Measurements from ENCODE around the gene SH2B3.
A peak's percentile ranks its signal among the peaks of the same experiment; 100 is the strongest.

SH2B3 gene

DNA sequence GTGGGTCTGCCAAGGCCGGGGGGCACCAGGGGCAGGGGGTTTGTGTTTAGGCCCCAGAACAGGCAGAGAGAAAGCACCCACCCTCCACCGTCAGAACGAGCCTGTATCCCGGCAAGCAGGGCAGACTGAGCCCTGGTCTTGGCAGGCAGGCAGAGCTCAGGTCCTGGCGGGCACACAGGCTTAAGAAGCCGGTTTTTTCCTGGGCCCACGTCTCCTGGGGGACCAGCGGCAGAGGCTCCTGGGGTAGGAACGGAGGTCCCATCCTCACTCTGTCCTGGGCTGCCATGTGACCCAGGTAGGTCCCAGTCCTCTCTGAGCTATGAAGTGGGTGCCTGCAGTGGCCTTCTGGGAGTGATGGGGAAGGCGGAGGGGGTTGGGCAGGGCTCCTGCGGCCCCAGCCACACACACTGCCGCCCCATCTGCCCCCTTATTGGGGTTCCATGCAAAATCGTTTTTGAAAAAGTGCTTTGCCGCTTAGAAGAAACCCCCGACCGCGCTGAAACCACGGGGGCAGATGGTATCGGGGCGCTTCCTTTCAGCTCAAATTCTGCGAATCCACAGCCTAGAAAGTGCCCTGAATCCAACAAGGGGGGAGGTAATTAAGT is 24.2 kb downstream of the SH2B3 start:
- no peak for DNase-seq

DNA sequence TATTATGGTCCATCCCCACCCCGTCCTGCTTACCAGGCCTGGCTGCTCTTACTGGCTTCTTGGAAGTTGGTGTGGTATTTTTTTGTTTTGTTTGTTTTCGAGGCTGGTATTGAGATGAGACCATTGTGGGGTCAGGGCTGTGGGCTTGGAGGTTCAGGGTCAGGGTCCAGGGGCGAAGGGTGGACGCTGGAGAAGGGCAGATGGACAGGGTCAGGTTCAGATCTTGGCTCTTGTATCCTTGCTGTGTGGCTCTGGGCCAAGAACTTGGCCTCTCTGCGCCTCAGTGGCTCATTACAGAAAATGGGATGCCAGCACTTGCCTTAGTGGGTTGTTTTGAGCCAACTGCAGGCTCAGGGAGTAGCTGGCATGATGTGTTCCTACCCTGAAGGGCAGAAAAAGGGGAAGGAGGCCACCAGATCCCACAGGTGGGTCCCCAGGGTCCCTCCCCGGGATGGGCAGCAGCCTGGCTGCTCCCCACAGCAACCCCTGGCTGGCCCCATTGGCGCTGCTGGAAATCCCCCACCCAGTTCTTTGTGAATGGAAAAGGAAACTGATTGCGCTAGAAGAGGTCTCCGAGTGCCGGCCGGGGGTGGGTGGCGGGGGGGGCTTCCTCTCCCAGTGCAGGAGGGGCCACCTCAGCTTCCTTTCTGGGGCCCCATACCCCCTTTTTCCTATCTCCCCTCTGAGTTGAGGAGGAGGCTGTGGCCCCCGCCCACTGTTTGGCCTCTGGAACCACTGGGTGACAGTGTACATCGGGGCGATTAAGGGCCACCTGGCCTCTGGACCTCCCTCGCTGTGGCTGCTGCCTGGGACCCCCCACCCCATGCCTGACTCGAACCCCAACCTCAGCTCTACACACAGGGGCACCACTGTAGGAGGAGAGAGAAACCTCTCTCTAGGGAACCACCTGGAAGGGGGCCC is 25.0 kb downstream of the SH2B3 start:
- DNase-seq: no peak

DNA sequence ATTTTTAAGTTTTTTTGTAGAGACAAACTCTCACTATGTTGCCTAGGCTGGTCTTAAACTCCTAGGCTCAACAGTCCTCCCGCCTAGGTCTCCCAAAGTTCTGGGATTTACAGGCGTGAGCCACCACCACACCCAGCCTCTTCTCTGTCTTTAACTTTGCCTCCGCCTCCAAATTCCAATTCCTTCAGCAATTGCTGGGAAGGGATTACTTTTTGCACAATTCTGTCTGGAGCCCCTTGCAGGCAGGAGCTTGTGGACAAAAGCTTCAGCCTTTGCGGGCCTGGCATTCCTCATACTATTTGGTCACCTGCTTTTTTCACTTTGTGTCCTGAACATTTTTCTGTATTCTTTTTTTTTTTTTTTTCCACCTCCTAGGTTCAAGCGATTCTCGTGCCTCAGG is 26.0 kb downstream of the SH2B3 start:
- no peak for DNase-seq

DNA sequence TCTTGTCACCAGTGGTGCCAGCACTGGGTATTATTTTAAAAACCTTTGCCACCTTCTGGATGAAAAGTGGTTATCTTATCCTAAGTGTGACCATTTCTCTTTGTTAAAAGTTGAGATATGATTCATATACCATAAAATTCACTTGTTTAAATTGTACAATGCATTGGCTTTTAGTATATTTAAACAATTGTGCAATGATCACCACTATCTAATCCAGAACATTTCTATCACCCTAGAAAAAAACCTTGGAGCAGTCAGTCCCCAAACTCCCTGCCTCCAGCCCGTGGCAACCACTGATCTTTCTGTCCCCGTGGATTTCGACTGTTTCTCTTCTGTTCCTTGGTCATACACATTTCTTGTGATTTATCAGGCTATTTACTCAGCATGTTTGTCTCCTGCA is 28.3 kb downstream of the SH2B3 start:
- DNase-seq: no peak

- no peak for DNase-seq
These were observed 29.1 kb downstream of the SH2B3 start for GRCh38 chr12:111434680-111435338.

- no peak for DNase-seq
These were observed 30.0 kb downstream of the SH2B3 start for GRCh38 chr12:111435661-111436201.

DNA sequence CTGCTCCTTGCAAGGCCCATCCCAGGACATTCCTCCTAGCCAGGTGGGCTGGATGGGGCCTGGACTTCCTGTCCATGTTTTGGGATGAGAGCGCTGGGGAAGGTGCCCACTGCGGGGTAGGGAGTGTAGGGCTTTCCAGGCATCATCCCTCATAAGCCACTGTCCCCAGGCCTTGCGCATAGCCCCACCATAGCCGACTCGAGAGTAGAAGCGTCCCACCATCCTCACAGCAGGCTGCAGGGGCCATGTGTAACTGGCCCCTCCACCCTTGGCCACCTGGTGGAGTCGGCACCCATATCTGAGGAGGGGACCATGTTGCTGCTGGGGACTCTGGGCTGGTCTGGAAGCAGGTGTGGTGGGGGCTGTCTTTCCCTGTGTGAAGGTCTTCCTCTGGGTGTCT is 30.5 kb downstream of the SH2B3 start:
- no peak for DNase-seq

- no peak for DNase-seq
These were observed 31.1 kb downstream of the SH2B3 start for GRCh38 chr12:111436811-111437210.

DNA sequence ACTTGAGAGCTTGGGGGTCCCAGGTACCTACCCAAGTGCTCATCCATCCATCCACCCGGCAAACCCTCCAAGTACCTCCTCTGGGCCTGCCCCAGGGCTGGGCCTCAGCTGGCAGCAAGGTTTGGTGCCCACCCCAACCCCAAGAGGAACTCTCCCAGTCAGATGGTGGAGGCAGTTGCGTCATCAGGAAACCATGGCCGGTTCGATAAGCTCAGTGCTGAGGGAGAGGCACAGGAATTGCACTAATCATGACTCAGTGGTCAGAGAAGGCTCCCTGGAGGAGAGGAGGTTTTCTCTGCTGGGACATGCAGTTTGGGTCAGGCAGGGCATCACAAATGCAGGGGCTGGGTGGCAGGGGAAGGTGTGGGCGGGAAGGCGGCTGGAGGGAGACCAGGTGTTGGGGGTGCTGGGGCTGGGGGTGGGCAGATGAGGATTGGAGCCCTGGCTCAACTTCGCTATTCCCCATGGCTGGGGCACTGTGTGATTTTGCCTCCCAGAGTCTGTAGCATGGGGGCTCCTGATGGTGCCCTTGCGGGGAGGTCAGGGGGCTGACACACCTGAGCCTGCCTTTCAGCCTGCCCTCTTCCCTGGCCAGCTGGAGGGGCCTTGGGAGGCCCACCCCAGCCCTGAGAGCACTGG is 32.2 kb downstream of the SH2B3 start:
- no peak for DNase-seq

GRCh38 chr12:111438481-111438880 is 32.8 kb downstream of the SH2B3 start:
- peak; percentile 40 for DNase-seq

DNA sequence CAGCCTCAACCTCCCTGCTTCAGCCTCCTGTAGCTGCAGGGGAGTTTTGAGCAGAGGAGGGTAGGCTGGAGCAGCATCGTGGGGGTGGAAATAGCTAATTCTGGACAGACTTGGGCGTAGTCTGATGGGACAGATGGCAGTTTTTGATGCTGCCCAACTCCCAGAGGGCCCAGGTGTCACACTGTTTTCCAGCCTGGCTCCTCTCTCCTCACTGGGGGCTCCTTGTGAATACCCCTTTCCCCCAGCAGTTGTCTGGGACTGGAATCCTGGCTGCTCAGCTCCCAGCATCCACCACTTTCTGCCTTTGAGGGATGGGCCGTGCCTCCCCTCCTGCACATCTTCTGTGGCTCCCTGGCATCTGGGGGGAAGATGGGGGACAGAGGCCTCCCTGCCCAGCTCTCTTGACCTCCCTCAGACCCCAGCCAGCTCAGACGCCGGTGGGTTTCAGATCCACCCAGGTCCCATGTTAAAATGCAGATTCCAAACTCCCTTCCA is 34.0 kb downstream of the SH2B3 start:
- DNase-seq: no peak

DNA sequence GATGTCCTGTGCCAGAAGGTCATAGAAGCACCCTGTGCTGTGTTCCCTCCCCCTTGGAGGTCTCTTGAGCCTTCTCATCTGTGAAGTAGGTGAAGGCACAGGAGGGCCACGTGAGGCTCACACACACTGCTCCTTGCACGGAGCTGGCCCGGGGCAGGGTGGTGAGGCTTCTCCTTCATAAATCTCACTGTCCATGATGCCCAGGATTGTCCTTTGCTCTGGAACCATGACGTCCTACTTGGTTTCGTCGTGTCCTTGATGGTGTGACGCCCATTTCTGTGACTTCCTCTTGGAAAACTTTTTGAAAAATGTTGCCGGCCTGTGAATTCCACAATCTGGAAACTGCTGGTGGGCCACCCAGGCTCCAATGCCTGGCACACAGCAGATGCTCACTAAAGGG is 34.4 kb downstream of the SH2B3 start:
- DNase-seq: no peak

- DNase-seq: no peak
These were observed 34.9 kb downstream of the SH2B3 start for GRCh38 chr12:111440631-111441030.

- DNase-seq: no peak
These were observed 35.6 kb downstream of the SH2B3 start for GRCh38 chr12:111441107-111441928.

- no peak for DNase-seq
These were observed 36.8 kb downstream of the SH2B3 start for GRCh38 chr12:111442301-111443045.

DNA sequence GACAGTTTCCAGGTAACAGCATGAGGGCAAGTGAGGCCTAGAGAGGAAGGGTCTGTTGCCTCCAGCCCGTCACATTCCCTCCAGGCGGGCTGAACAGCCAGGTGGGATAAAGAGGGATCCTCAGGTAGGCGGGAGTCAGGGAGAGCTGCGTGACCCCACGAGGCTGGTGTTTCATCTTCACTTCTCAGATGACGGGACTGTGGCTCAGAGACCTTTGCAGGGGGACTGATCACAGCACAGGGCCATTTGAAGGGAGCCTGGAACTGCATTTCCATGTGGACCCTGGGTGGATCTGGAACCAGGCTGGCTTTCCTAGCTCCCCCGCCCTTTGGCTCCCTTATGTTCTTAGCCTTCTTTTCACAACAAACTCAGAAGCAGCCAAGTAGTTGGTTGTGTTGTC is 37.4 kb downstream of the SH2B3 start:
- no peak for DNase-seq

DNA sequence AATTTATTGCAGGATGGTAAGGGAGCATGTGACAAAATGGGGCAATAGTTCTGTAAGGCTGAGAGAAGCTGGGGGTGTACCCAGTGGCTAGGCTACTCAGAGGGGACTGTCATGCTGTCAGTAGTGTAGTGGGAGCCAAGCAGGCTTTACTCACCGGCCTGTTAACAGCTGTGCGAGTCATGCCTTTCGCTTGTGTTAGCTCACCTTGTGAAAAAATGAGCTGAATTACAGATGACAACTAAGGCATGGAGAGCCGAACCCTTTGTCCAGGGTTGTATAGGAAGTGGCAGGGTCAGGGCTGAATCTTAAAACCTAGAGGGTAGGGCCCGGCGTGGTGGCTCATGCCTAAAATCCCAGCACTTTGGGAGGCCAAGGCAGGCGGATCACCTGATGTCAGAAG is 37.9 kb downstream of the SH2B3 start:
- no peak for DNase-seq

GRCh38 chr12:111444314-111444924 is 38.7 kb downstream of the SH2B3 start:
- no peak for DNase-seq

GRCh38 chr12:111444925-111445725 is 39.4 kb downstream of the SH2B3 start:
- DNase-seq: no peak
